GM13976 (cell line): ENCODE results near the gene CCL28.
"Not testable (repeated sequence)": the region's sequence is repeated elsewhere in the genome, so short reads cannot be mapped to it uniquely, and the experiment has no call there.

Experiments
- DNase-seq: peaks from one replicate; pipeline ENCODE4 v3.0.0; 2012; ENCODE audit warnings: low spot score
- CTCF ChIP-seq: IDR thresholded peaks from 2 replicates; pipeline ENCODE4 v1.5.1; 2012; ENCODE audit warnings: borderline replicate concordance, mild to moderate bottlenecking; ENCODE audit not compliant: insufficient read depth; ENCODE audit errors: extremely low read depth, missing control alignments, control extremely low read depth
- in situ Hi-C: fragments of 300-500 bp; cut with MboI; formaldehyde crosslinking; loops from one replicate; pipeline ENCODE4 v1.12.0; 2022; ENCODE audit warnings: low sequenced_read_pairs, mixed read lengths, inconsistent platforms; ENCODE audit not compliant: unreplicated experiment

Gene CCL28

GRCh38 chr5:43429706-43430105 is 17.5 kb upstream of the CCL28 start:
- no peak for TF ChIP-seq CTCF
- in situ Hi-C loops, result no loop called here
- no peak for DNase-seq

GRCh38 chr5:43429016-43429415 is 16.8 kb upstream of the CCL28 start:
- DNase-seq, result no peak
- TF ChIP-seq CTCF, result no peak
- in situ Hi-C loops, result no loop called here

DNA sequence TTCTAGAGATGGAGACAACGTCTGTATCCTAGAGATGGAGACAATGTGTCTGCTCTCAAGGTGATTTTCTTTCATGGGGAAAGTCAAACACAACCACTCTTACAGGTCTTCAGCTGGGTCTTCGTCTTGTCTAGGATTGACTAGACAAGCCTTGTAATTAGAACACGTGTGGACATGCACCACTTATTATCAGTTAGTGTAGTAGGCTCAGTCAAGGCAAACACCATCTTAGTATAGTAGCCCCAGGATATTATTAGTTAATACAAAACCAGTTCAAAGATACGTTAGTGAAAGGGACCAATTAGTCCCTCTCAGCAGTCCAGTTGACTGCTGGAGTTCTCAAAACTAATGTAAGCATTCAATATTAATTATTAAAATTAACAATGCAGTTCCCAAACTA is 15.1 kb upstream of the CCL28 start:
- TF ChIP-seq CTCF, result no peak
- DNase-seq, result no peak
- in situ Hi-C loops, result no loop called here

DNA sequence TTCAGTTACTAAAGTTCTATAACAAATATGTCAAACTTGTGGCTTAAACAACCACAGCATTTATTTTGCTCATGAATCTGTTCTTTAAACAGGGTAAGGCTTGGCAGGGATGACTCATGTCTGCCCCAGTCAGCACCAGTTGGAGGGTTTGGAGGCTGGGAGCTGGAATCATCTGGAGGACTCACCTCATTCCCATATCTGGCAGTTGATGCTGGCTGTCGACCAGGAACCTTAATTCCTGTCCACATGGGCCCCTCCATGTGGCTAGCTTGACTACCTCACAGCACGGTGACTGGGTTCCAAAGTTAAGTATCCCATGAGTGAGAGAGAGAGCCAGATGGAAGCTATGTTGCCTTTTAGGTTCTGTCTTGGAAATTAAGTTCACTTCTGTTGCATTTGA is 13.8 kb upstream of the CCL28 start:
- DNase-seq, result no peak
- no peak for TF ChIP-seq CTCF
- in situ Hi-C loops, result no loop called here

DNA sequence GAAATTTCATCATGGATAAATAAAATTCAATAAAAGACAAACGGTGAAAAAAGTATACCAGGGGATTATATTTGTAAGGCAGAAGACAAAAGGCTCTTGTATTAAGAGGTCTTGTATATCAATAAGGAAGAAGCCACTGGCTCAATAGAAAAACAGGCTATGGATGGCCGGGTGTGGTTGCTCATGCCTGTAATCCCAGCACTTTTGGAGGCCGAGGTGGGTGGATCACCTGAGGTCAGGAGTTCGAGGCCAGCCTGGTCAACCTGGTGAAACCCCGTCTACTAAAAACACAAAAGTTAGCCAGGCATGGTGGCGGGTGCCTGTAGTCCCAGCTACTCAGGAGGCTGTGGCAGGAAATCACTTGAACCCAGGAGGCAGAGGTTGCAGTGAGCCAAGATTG is 10.9 kb upstream of the CCL28 start:
- DNase-seq, in situ Hi-C loops: not testable (repeated sequence)

- no peak for DNase-seq
- no peak for TF ChIP-seq CTCF
- in situ Hi-C loops, result no loop called here
Measured at GRCh38 chr5:43422143-43422542, 10.0 kb upstream of the CCL28 start.

- in situ Hi-C loops, result no loop called here
- no peak for TF ChIP-seq CTCF
- no peak for DNase-seq
Measured at GRCh38 chr5:43421450-43422133, 9.4 kb upstream of the CCL28 start.
